SK-N-SH (cell line): Measurements from ENCODE around the gene CDH4. TPM values are rescaled to one million over a fixed set of nuclear protein-coding genes. Genes with fewer than 3 reads are reported as not detected.

Experiments
- CTCF ChIA-PET: fragments of 300-600, 350-600 bp; formaldehyde crosslinking; extraction: SDS; loops from one replicate; lab custom pipeline; 2021; lab: Yijun Ruan, JAX
- POLR2A ChIA-PET: fragments of 350-600 bp; sonication (Branson Sonifier 250); formaldehyde crosslinking; extraction: SDS; loops from one replicate; lab custom pipeline; 2020; ENCODE audit warnings: antibody characterized with exemption, inconsistent platforms; lab: Yijun Ruan, JAX
- DNase-seq: peaks from one replicate; pipeline ENCODE4 v3.0.0; 2012
- H2AFZ ChIP-seq: fragments of 200-600 bp; sonication (generic); 2 replicates; pipeline ENCODE4 v1.8.1; 2016; ENCODE audit warnings: antibody characterized with exemption, mild to moderate bottlenecking, low read depth
- H3F3A ChIP-seq: fragments of 200-600 bp; sonication (generic); replicated peaks from 2 replicates; pipeline ENCODE3; 2016; ENCODE audit warnings: antibody characterized with exemption, mild to moderate bottlenecking; ENCODE audit not compliant: insufficient read depth
- H3K27ac ChIP-seq, 2 experiments: fragments of 200-500 bp in 1 of 2; fragments of 200-600 bp in 1 of 2; sonication (Bioruptor generic) in 1 of 2; sonication (generic), shearing (Covaris generic) in 1 of 2; 2 replicates each; pipeline versions ENCODE4 v1.5.1 to v1.6.1; 2014 to 2016; ENCODE audit warnings: low read depth in 2 of 2, inconsistent platforms in 1 of 2, low read length in 1 of 2, mild to moderate bottlenecking in 1 of 2, mixed read lengths in 1 of 2
- H3K27me3 ChIP-seq: fragments of 200-600 bp; sonication (generic), shearing (Covaris generic); 2 replicates; pipeline ENCODE4 v1.6.1; 2016; ENCODE audit warnings: mixed run types; ENCODE audit not compliant: insufficient read depth
- H3K36me3 ChIP-seq, 2 experiments: fragments of 200-500 bp in 1 of 2; fragments of 200-600 bp in 1 of 2; sonication (Bioruptor generic) in 1 of 2; sonication (generic) in 1 of 2; replicated peaks in 1 of 2; 2 replicates each; pipeline versions ENCODE3 to v1.5.1; 2014 to 2016; ENCODE audit warnings: low read length in 1 of 2, mild to moderate bottlenecking in 1 of 2; ENCODE audit not compliant: insufficient read depth in 2 of 2, control insufficient read depth in 1 of 2
- H3K4me1 ChIP-seq, 2 experiments: fragments of 200-500 bp in 1 of 2; fragments of 200-600 bp in 1 of 2; sonication (Bioruptor generic) in 1 of 2; sonication (generic), shearing (Covaris generic) in 1 of 2; 2 replicates each; pipeline versions ENCODE4 v1.5.1 to v1.6.1; 2014 to 2016; ENCODE audit warnings: low read depth in 1 of 2, low read length in 1 of 2, mixed run types in 1 of 2; ENCODE audit not compliant: insufficient read depth in 2 of 2, control insufficient read depth in 1 of 2
- H3K4me2 ChIP-seq: fragments of 200-600 bp; sonication (generic), shearing (Covaris generic); 2 replicates; pipeline ENCODE4 v1.6.1; 2017; ENCODE audit warnings: mixed run types
- H3K4me3 ChIP-seq, 2 experiments: fragments of 200-500 bp in 1 of 2; fragments of 200-600 bp in 1 of 2; sonication (Bioruptor generic) in 1 of 2; sonication (generic), shearing (Covaris generic) in 1 of 2; 2 replicates each; pipeline versions ENCODE4 v1.5.1 to v1.8.1; 2014 to 2016; ENCODE audit warnings: low read depth in 2 of 2, inconsistent platforms in 1 of 2, low read length in 1 of 2, mild to moderate bottlenecking in 1 of 2, mixed read lengths in 1 of 2, moderate library complexity in 1 of 2
- H3K79me2 ChIP-seq: fragments of 200-600 bp; sonication (generic); 2 replicates; pipeline ENCODE4 v1.8.1; 2017; ENCODE audit warnings: mild to moderate bottlenecking; ENCODE audit not compliant: insufficient read depth
- H3K9ac ChIP-seq: fragments of 200-600 bp; sonication (generic); 2 replicates; pipeline ENCODE4 v1.6.1; 2017; ENCODE audit warnings: mixed run types
- H3K9me2 ChIP-seq: fragments of 200-600 bp; sonication (generic); 2 replicates; pipeline ENCODE4 v1.6.1; 2017; ENCODE audit warnings: mixed run types
- H3K9me3 ChIP-seq: fragments of 200-600 bp; sonication (generic); 2 replicates; pipeline ENCODE4 v1.6.1; 2017; ENCODE audit warnings: mixed run types, mild to moderate bottlenecking, moderate library complexity
- H4K20me1 ChIP-seq: fragments of 200-600 bp; sonication (generic); 2 replicates; pipeline ENCODE4 v1.6.1; 2017; ENCODE audit warnings: mild to moderate bottlenecking, mixed run types; ENCODE audit not compliant: insufficient read depth
- CHD2 ChIP-seq: fragments of 150-350 bp; IDR thresholded peaks from 2 replicates; pipeline ENCODE4 v1.6.1; 2018; ENCODE audit warnings: low read length; ENCODE audit not compliant: partially characterized antibody
- ELF1 ChIP-seq: IDR thresholded peaks from 2 replicates; pipeline ENCODE4 v1.4.0; 2012
- EZH2phosphoT487 ChIP-seq: fragments of 200-600 bp; sonication (generic); IDR thresholded peaks from 2 replicates; pipeline ENCODE4 v1.6.1; 2017; ENCODE audit warnings: low read depth, mixed run types, mild to moderate bottlenecking, antibody characterized with exemption, moderate library complexity, borderline replicate concordance
- GABPA ChIP-seq: IDR thresholded peaks from 2 replicates; pipeline ENCODE4 v1.4.0; 2012; ENCODE audit warnings: low read depth, mild to moderate bottlenecking
- GATA2 ChIP-seq: sonication (generic); formaldehyde crosslinking; IDR thresholded peaks from 2 replicates; pipeline ENCODE4 v1.5.0; 2020; ENCODE audit warnings: mild to moderate bottlenecking, missing genetic modification reagents
- JUND ChIP-seq: IDR thresholded peaks from 2 replicates; pipeline ENCODE4 v1.4.0; 2012
- MAX ChIP-seq: IDR thresholded peaks from 2 replicates; pipeline ENCODE4 v1.4.0; 2012; ENCODE audit warnings: low read depth
- MEF2A ChIP-seq: IDR thresholded peaks from 2 replicates; pipeline ENCODE4 v1.4.0; 2012; ENCODE audit warnings: low read depth, borderline replicate concordance
- NRF1 ChIP-seq: IDR thresholded peaks from 2 replicates; pipeline ENCODE4 v1.6.1; 2012; ENCODE audit warnings: low read depth, mild to moderate bottlenecking, low read length
- RAD21 ChIP-seq: IDR thresholded peaks from 2 replicates; pipeline ENCODE4 v1.6.1; 2012; ENCODE audit warnings: mild to moderate bottlenecking, low read length
- RCOR1 ChIP-seq: fragments of 150-350 bp; IDR thresholded peaks from 2 replicates; pipeline ENCODE4 v1.6.1; 2017; ENCODE audit warnings: antibody characterized with exemption, low read length
- RXRA ChIP-seq: IDR thresholded peaks from 2 replicates; pipeline ENCODE4 v1.4.0; 2012; ENCODE audit warnings: low read depth, mild to moderate bottlenecking, borderline replicate concordance
- SIN3A ChIP-seq: IDR thresholded peaks from 2 replicates; pipeline ENCODE4 v1.6.1; 2012; ENCODE audit warnings: low read depth, mild to moderate bottlenecking, low read length, moderate library complexity, borderline replicate concordance
- TAF1 ChIP-seq: IDR thresholded peaks from 2 replicates; pipeline ENCODE4 v1.6.1; 2012; ENCODE audit warnings: low read depth, mild to moderate bottlenecking, low read length, moderate library complexity, borderline replicate concordance
- TCF12 ChIP-seq: IDR thresholded peaks from 2 replicates; pipeline ENCODE4 v1.4.0; 2012
- USF1 ChIP-seq: IDR thresholded peaks from 2 replicates; pipeline ENCODE4 v1.4.0; 2012; ENCODE audit warnings: low read depth, borderline replicate concordance
- YY1 ChIP-seq: IDR thresholded peaks from 2 replicates; pipeline ENCODE4 v1.4.0; 2012; ENCODE audit warnings: low read depth, mild to moderate bottlenecking
- WGBS: methylation state at CpG from one replicate; pipeline ENCODE4 v1.1.6; 2017; ENCODE audit warnings: low lambda C conversion rate; 5-methylcytosine and 5-hydroxymethylcytosine counted together
- polyA plus RNA-seq, 3 experiments: library from polyadenylated mRNA; depleted of rRNA; stranded (reverse); fragments of >200 nt; gene quantifications; 2 replicates each; pipeline ENCODE4 v1.2.3, GENCODE V29; 2012

The CDH4 gene
- polyA plus RNA-seq, 1 of the 3 experiments (the other 2 are of a cell fraction), result not detected

GRCh38 chr20:61968036-61968810, 716.2 kb downstream of the CDH4 start:
- H4K20me1 ChIP-seq, result no peaks in the 10 kb centered on the region
- no peaks in the 10 kb centered on the region for H3F3A ChIP-seq
- DNase-seq, result no peak
- peaks cover 4 to 6% of the 10 kb centered on the region in 2 experiments for H3K36me3 ChIP-seq
- no peaks in the 10 kb centered on the region for H3K9me2 ChIP-seq
- TF ChIP-seq SIN3A, result no peak
- TF ChIP-seq RXRA, result no peak
- no peak for TF ChIP-seq TCF12
- no peak for TF ChIP-seq ELF1
- TF ChIP-seq CHD2, result no peak
- TF ChIP-seq GABPA, result no peak
- TF ChIP-seq USF1, result no peak
- no peak for TF ChIP-seq MEF2A
- TF ChIP-seq, all 33 proteins: peak for 0
- ChIA-PET POLR2A (no interaction called here), CTCF (no interaction called here)
- Histone ChIP-seq H3K4me2 (no peak overlapping the region), H3K9me3 (no peaks in the 10 kb centered on the region), H3K79me2 (no peaks in the 10 kb centered on the region), H3K4me1 (no peaks in the 10 kb centered on the region; a peak in 1 of 4 replicates), H3K9ac (no peak overlapping the region), H3K27me3 (no peaks in the 10 kb centered on the region), H2AFZ (no peak overlapping the region), H3K27ac (no peak overlapping the region), H3K4me3 (no peak overlapping the region)
- WGBS, result 82% methylated on average over 22 of the region's 22 CpGs

- POLR2A ChIA-PET, result no interaction called here
- no peaks in the 10 kb centered on the region for H4K20me1 ChIP-seq
- DNase-seq, result no peak
- H3K36me3 ChIP-seq, result peaks cover 4 to 13% of the 10 kb centered on the region in 2 experiments
- no peaks in the 10 kb centered on the region for H3K9me2 ChIP-seq
- no peak overlapping the region for H2AFZ ChIP-seq
- no peaks in the 10 kb centered on the region for H3K9me3 ChIP-seq
- no peaks in the 10 kb centered on the region for H3F3A ChIP-seq
- no peak overlapping the region for H3K27ac ChIP-seq
- no peaks in the 10 kb centered on the region; a peak in 1 of 4 replicates for H3K4me1 ChIP-seq
- no peak overlapping the region for H3K9ac ChIP-seq
- TF ChIP-seq RAD21 (no peak), GATA2 (CRISPR knock-in tag) (no peak), JUND (no peak), USF1 (no peak), YY1 (no peak), EZH2phosphoT487 (no peak), MEF2A (no peak), TAF1 (no peak), NRF1 (no peak), RCOR1 (no peak), MAX (no peak)
- no peak overlapping the region for H3K4me3 ChIP-seq
- 82% methylated on average over 11 of the region's 11 CpGs for WGBS
- CTCF ChIA-PET, result no interaction called here
- H3K79me2 ChIP-seq, result no peaks in the 10 kb centered on the region
- no peaks in the 10 kb centered on the region for H3K27me3 ChIP-seq
- no peak overlapping the region for H3K4me2 ChIP-seq
Measured at GRCh38 chr20:61968932-61969331, 716.9 kb downstream of the CDH4 start.
